GM19043 (cell line): ENCODE results near the gene AKAP13.
"Not testable (repeated sequence)": the region's sequence is repeated elsewhere in the genome, so short reads cannot be mapped to it uniquely, and the experiment has no call there.

Experiments used
- ATAC-seq: cut with Tn5 transposase; IDR thresholded peaks from one replicate; pipeline ENCODE4 v1.9.1; 2021; ENCODE audit warnings: low read depth; ENCODE audit not compliant: unreplicated experiment

The AKAP13 gene

GRCh38 chr15:85518979-85519761 lies 138.8 kb downstream of the AKAP13 start:
- ATAC-seq, result no peak

GRCh38 chr15:85520650-85521049 lies 140.2 kb downstream of the AKAP13 start:
- no peak for ATAC-seq

DNA sequence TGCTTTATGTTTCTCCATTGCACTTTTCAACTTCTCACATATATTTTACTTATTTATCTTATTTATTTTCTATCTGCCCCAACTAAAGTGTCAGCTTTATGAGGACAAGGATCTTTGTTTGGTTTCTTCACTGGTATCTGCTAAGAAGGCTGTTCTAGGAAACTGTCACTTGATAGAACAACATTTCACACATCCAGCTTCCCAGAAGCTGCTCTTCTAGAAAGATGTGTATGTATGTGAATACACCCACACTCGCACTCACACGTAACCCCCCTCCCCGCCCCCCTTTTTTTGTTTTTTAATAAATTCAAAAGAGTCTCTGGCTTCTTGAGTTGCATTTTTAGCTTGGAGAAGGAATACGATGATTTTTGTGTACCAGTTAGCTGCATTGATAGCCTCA lies 143.1 kb downstream of the AKAP13 start:
- no peak for ATAC-seq

DNA sequence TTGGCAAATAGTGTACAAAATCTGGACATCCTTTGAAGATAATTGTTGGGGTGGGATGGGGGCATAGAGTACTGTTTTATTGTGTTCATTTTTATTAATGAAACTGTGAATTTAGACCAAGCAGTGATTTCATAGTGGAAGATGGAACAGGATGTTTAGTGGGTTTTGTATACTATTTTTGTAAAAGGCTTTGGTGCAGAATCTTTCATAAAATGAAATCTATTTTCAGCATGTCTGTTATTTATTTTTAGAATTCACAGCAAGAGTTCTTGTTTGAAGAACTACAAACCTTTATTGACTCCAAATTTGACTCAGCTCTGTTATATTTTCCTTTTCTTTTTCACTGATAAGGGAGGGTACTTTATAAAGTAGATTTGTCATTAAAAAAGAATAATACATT lies 145.4 kb downstream of the AKAP13 start:
- no peak for ATAC-seq

- ATAC-seq, result no peak
Observed at GRCh38 chr15:85527895-85528294, 147.5 kb downstream of the AKAP13 start.

DNA sequence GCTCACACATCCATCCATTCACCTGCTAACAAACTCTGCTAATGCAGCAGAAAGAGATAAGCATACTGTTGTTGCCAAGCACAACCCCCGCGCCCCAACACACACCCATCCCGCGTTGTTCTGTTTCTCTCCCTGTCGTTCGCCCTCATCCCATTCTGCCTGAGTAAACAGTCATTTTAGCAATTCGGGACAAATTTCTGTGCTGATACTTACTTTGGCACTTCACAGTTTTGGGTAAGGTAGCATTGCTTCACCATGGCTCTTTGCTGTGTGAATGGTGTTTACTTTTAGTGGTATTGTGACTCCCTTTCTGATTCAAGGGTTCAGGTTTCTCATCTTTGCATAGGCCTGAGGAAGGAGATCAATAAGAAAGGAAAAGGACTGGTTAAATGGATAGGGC lies 149.7 kb downstream of the AKAP13 start:
- ATAC-seq, result no peak

DNA sequence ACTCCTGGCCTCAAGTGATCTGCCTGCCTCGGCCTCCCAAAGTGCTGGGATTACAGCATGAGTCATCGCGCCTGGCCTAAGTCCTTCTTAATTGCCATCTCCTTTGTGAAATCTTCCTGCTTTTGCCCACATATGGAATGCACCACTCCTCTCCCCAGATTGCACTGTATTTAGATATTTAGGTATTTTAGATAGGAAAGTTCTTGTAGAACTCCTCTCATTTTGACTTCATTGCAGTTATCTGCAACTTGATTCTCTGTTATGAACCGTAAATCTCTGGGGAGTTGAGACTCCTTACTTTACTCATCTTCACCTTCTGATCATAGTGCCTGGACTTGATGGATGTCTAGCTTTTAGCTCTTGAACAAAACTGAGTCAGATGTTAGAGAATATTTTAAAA lies 150.7 kb downstream of the AKAP13 start:
- no peak for ATAC-seq

- no peak for ATAC-seq
Observed at GRCh38 chr15:85532689-85533088, 152.3 kb downstream of the AKAP13 start.

GRCh38 chr15:85534031-85534430 lies 153.6 kb downstream of the AKAP13 start:
- peak; percentile 88 for ATAC-seq

DNA sequence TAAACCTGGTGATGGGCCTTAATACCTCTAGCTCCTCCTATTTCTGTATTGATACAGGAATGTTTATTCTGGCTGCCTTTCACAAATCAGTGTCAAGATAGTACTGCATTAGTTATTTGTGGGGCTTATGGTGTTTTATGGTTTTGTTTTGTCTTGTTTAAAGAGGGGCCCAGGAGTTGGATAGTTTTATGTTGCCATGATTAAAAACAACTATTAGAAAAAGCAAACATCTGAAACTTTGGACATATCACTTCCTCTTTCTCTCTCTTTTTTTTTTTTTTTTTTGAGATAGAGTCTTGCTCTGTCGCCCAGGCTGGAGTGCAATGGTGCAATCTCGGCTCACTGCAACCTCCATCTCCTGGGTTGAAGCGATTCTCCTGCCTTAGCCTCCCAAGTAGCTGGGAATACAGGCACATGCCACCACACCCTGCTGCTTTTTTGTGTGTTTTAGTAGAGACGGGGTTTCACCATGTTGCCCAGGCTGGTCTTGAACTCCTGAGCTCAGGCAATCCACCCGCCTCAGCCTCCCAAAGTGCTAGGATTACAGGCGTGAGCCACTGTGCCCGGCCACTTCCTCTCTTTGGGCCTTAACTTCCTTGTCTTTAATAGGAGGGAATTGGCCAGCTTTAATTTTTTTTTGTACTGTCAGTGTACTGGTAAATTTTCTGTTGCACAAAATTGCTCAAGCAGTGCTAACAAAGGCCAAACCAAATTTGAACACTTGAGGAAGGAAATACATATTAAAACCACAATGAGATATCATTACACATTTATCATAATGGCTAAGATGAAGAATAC lies 155.3 kb downstream of the AKAP13 start:
- ATAC-seq, result not testable (repeated sequence)

GRCh38 chr15:85536341-85536740 lies 155.9 kb downstream of the AKAP13 start:
- no peak for ATAC-seq

DNA sequence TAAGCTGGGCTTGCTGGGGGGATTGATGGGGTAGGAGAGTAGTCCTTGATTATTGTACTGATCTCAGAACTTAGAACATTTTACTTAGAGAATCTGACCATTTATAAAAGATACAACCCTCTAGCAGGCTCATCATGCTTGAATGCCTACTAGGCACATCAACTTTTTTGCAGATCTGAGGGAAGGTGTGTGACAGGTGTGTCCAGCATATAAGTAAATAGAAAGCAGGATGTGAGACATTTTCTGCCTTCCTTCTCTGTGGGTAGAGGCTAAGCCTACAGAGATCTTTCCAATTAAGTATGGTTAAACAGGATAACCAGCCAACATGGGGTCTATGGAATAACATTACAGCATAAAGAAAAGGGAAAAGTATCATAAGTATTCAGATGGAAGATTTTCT lies 159.1 kb downstream of the AKAP13 start:
- no peak for ATAC-seq

DNA sequence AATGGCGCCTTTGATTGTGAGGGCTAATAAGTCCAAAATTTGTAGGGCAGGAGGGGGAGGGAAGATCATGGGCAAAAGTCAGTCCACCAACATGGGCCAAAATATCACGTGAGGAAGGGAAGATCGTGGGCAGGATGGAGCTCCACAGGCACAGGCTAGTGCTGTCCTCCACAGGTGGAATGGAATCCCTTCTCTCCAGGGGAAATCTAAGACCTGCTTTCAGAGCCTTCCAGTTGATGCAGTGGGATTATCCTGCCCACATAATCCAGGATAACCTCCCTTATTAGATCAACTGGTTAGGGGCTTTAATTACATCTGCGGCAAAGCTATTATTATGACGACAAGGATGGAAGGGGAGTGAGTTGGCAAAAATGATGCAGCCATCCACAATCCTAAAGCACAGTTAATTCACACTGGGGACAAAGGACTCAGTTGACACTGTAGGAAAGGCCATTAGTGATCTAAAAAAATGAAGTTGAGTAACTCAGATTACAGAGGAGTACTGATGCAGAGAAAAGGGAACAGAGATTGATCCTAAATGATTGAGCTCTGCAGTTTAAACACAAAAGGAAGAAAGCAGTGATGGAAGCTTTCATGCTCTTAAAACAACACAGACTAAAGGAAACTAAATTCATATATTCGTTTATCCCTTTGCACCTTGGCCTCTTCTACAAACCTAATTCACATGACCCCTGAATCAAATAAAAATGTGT lies 159.8 kb downstream of the AKAP13 start:
- no peak for ATAC-seq

- peak; percentile 49 for ATAC-seq
Observed at GRCh38 chr15:85541744-85542143, 161.3 kb downstream of the AKAP13 start.

DNA sequence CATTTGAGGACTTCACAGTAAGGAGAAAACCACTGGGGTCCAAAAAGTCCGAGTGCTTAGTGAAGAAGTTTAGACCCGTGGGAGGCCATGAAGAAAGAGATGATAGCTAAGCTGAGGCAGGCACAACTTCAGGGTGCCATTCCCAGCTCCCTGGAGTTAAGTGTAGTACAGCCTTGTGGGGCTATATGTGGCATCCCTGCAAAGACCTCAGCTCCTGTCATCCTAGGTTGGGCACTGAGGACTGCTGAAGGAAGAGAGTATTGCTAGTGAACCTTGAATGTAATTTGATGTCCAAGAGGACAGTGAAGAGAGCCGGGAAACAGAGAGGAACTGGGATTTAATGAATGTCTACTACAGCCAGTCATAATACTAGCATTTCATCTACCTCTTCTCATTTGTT lies 162.1 kb downstream of the AKAP13 start:
- no peak for ATAC-seq

DNA sequence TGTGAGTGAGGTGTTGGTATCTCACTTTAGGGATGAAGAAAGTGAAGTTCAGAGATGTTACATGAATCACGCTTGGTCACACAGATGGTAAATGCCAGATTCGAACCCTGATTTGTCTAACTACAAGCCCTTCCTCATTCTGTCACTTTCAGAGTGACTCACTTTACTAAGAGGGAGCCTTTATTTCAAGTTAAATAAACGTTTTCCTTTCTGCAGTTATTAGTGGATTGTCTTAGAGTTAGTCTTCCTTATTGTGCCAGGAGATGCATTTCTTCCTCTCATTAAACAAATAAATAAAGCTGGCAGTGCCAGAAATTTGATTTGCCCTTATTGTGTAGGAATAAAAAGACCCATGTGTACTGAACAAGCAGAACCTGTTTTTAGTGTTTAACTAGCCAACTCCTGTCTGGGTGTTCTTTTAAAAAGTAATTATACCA lies 162.5 kb downstream of the AKAP13 start:
- ATAC-seq, result no peak

DNA sequence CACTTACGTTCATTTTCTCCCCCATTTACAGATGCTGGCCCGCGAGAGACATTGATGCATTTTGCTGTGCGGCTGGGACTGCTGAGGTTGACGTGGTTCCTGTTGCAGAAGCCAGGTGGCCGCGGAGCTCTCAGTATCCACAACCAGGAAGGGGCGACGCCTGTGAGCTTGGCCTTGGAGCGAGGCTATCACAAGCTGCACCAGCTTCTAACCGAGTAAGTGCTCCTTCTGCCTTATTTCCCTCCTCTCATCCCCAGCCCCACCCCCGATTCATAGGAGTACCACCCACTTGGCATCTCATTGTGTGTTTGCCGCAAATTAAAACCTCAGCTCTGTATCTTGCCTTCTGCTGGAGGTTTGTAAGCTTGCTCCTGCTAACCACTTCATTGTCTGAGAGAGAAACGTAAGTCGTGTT lies 163.3 kb downstream of the AKAP13 start:
- no peak for ATAC-seq

- no peak for ATAC-seq
Observed at GRCh38 chr15:85545185-85545584, 164.8 kb downstream of the AKAP13 start.

- ATAC-seq, result no peak
Observed at GRCh38 chr15:85545752-85546151, 165.3 kb downstream of the AKAP13 start.

DNA sequence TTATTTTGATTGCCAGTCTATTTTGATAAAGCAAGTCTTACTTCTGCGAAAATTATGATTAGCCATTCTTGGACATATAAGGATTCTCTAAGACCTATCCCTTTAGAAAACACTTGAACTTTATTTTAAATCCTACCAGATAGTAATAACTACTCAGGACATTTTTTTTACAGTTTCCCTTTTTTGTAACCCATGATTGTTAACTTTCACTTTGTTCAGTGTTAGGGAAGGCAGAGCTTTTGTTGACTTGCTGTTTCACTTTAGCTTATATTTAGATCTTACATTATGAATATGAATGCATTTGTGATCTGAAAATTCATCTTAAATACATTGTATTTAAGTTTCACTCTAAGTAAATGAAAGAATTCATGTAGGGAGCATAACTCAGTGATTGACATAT lies 167.0 kb downstream of the AKAP13 start:
- no peak for ATAC-seq

- ATAC-seq, result no peak
Observed at GRCh38 chr15:85550283-85550682, 169.9 kb downstream of the AKAP13 start.
